Measurements from ENCODE around the gene C5AR1. TPM values are rescaled to one million over a fixed set of nuclear protein-coding genes. Genes with fewer than 3 reads are reported as not detected.
"Not testable (repeated sequence)": the region's sequence is repeated elsewhere in the genome, so short reads cannot be mapped to it uniquely, and the experiment has no call there.

The C5AR1 gene
- total and polyA plus RNA-seq, 9 of the 15 experiments (the other 6 are each of a cell fraction or from before 2014, with no cell fraction given), result 0.06 to 1.6 (median 0.28) TPM; not detected in 3

- H4K20me1 ChIP-seq (replicated peaks; ENCODE audit: control insufficient read depth, insufficient read depth, low read length); H3K79me2 ChIP-seq (ENCODE audit: control insufficient read depth, insufficient read depth, low read length); FAIRE-seq; CTCF ChIA-PET (ENCODE audit: low intra/inter-chr PET ratio); BruUV-seq (replicated peaks); H3K9me3 ChIP-seq (replicated peaks; ENCODE audit: control insufficient read depth, insufficient read depth, low read depth, low read length); H3K36me3 ChIP-seq (ENCODE audit: control insufficient read depth, insufficient read depth, low read length); H3K27me3 ChIP-seq (ENCODE audit: control insufficient read depth in 2 of 2, insufficient read depth in 2 of 2, low read length in 2 of 2); in situ Hi-C loops (cut with MboI); H3K9me1 ChIP-seq (ENCODE audit: control insufficient read depth, insufficient read depth, low read length); intact Hi-C loops (cut with micrococcal nuclease); H3K4me3 ChIP-seq; TF ChIP-seq CEBPG (CRISPR knock-in tag; IDR thresholded peaks at IDR 0.05): not testable (repeated sequence)
- peak overlapping the region; percentile 86 for H3K27ac ChIP-seq (ENCODE audit: extremely low read depth, low read depth, low read length)
- H3K4me2 ChIP-seq (ENCODE audit: insufficient read depth, low read length), result peak overlapping the region; percentile 45
- DNase-seq (ENCODE audit: extremely low read depth in 1 of 4, low spot score in 3 of 4) (peak; percentile 38 to 63 (median 44)), ATAC-seq (peak; percentile 45)
- H3K9ac ChIP-seq (ENCODE audit: insufficient read depth in 1 of 2, low read depth in 2 of 2, low read length in 2 of 2), result peak overlapping the region; percentile 68 to 83
- H2AFZ ChIP-seq (ENCODE audit: low read depth, low read length), result peak overlapping the region; percentile 98
- POLR2A ChIA-PET, result interaction anchor here (0.7 to 1.1 kb wide), 3 partner anchors 8 to 13 kb away, joined by 3 to 4 read pairs (median 3); no protein-coding TSS in a partner anchor
- WGBS (ENCODE audit: insufficient coverage, low coverage, missing lambda C conversion rate), result 73% methylated on average over 17 of the region's 18 CpGs
- peaks cover 27 to 48% of the 10 kb centered on the region in 2 experiments for H3K4me1 ChIP-seq (replicated peaks in 1 of 2; ENCODE audit: control insufficient read depth in 2 of 2, insufficient read depth in 2 of 2, low read length in 2 of 2)
- TF ChIP-seq CC2D1A (IDR thresholded peaks at IDR 0.05) (0 out of 2 replicates have a peak, but pooled peaks have one; percentile 13), CEBPG (tag; conservative IDR thresholded peaks at IDR 0.05 in 1 of 2, IDR thresholded peaks at IDR 0.05 in 1 of 2) (peak; percentile 60 to 69; a peak in 2 of 4 replicates), SMAD4 (CRISPR knock-in tag; conservative IDR thresholded peaks at IDR 0.05) (0 out of 2 replicates have a peak, but pooled peaks have one; percentile 20), HDAC2 (IDR thresholded peaks at IDR 0.05) (0 out of 2 replicates have a peak, but pooled peaks have one; percentile 35), KDM1A (IDR thresholded peaks at IDR 0.05) (peak; percentile 47 to 67; a peak in 3 of 4 replicates), CBX1 (IDR thresholded peaks at IDR 0.05; ENCODE audit: low read depth) (peak; percentile 40; the same call in 1 of the 2 replicates), ZNF407 (IDR thresholded peaks at IDR 0.05; ENCODE audit: low read depth) (peak; percentile 31; the same call in 1 of the 2 replicates), SPI1 (IDR thresholded peaks at IDR 0.05; ENCODE audit: borderline replicate concordance, low read depth, low read length) (peak; percentile 87), ARID1B (IDR thresholded peaks at IDR 0.05) (peak; percentile 16; the same call in 1 of the 2 replicates)
- TF ChIP-seq, protein P1, sequence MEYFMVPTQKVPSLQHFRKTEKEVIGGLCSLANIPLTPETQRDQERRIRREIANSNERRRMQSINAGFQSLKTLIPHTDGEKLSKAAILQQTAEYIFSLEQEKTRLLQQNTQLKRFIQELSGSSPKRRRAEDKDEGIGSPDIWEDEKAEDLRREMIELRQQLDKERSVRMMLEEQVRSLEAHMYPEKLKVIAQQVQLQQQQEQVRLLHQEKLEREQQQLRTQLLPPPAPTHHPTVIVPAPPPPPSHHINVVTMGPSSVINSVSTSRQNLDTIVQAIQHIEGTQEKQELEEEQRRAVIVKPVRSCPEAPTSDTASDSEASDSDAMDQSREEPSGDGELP (CRISPR knock-in tag; IDR thresholded peaks at IDR 0.05; ENCODE audit: borderline replicate concordance), result peak; percentile 56; the same call in 1 of the 2 replicates
Measured at GRCh38 chr19:47336765-47337718, 27.4 kb downstream of the C5AR1 start.

Measured in K562 (cell line).